GM12892 (cell line): ENCODE results near the gene USP7.

Source experiments
- POLR2A ChIP-seq: IDR thresholded peaks from 2 replicates; pipeline ENCODE4 v1.6.1; 2011; ENCODE audit warnings: low read depth, low read length, control low read depth
- POLR2AphosphoS5 ChIP-seq: IDR thresholded peaks from 2 replicates; pipeline ENCODE4 v1.6.1; 2011; ENCODE audit warnings: low read depth, low read length, control low read depth
- TAF1 ChIP-seq: IDR thresholded peaks from 2 replicates; pipeline ENCODE4 v1.6.1; 2011; ENCODE audit warnings: low read depth, mild to moderate bottlenecking, control low read depth, low read length, borderline replicate concordance

DNA sequence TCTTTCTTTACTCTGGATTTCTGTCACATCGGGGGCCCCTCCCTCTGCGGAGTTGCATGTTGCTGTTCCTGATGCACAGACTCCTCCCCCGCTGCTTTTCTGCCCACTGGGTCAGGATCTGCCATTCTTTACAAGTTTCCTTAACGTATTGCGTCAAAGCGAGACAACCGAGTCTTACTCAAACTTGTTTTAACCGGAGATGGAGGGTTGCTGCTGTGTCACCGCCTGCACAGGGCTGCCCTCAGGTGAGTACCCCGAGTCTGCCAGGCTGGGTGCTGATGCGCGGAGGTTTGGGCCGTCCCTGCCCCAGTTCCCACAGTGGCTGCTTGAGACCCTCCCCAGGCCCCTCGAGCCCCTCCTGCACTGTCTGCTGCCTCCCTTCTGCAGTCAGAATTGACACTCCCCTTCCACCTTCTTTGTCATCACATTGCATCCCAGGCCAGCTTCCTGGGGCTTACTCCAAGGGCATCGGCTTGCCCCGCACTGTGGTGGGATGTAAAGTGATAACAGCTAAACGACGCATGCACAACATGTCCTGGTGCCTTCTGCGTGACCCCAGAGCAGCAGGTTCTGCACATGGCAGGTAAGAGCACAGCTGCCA lies 114.2 kb downstream of the USP7 start:
- TF ChIP-seq POLR2A (no peak), POLR2AphosphoS5 (0 out of 2 replicates have a peak, but pooled peaks have one; percentile 21), TAF1 (no peak)
